K562 (cell line): Measurements from ENCODE around the gene EPOP. TPM values are rescaled to one million over a fixed set of nuclear protein-coding genes. Genes with fewer than 3 reads are reported as not detected.
A peak's percentile ranks its signal among the peaks of the same experiment; 100 is the strongest.

ENCODE experiments used
- ETV5 ChIP-seq: sonication (generic); formaldehyde crosslinking; IDR thresholded peaks from 2 replicates; pipeline ENCODE4 v1.4.0; 2020; ENCODE audit warnings: low read depth, mild to moderate bottlenecking, missing genetic modification reagents
- GABPB2 ChIP-seq: fragments of 250-450 bp; sonication (Bioruptor Pico); conservative IDR thresholded peaks from 2 replicates; pipeline ENCODE4 v1.5.1; 2021; ENCODE audit warnings: mild to moderate bottlenecking
- YY1 ChIP-seq, 3 experiments: IDR thresholded peaks; 2 replicates each; pipeline ENCODE4 v1.6.1; 2011; ENCODE audit warnings: low read length in 2 of 3, mild to moderate bottlenecking in 2 of 3, moderate library complexity in 2 of 3, borderline replicate concordance in 1 of 3, control low read depth in 1 of 3, low read depth in 1 of 3; ENCODE audit not compliant: insufficient read depth in 3 of 3, insufficient replicate concordance in 2 of 3, control insufficient read depth in 1 of 3, insufficient read length in 1 of 3; ENCODE audit errors: extremely low read depth in 1 of 3
- ZNF263 ChIP-seq: sonication (generic); formaldehyde crosslinking; IDR thresholded peaks from 2 replicates; pipeline ENCODE4 v1.8.0; 2022; ENCODE audit warnings: mild to moderate bottlenecking, missing genetic modification reagents, borderline replicate concordance
- ZNF316 ChIP-seq: fragments of 450-650 bp; IDR thresholded peaks from 2 replicates; pipeline ENCODE4 v1.6.1; 2016
- polyA plus RNA-seq, 8 experiments: library from polyadenylated mRNA; depleted of rRNA in 4 of 8; stranded (reverse) in 5 of 8; unstranded in 3 of 8; fragments of >200 nt; fragmentation: Nextera tagmentation in 2 of 8; fragmentation: Illumina TruSeq in 1 of 8; extraction: Ambion mirVana in 2 of 8; extraction: Trizol in 1 of 8; gene quantifications; 2 replicates each; pipeline versions ENCODE4 v1.2.1 to v1.2.3, GENCODE V29; 2011 to 2014; ENCODE audit warnings: inconsistent platforms in 1 of 8, missing spikeins in 1 of 8
- total RNA-seq, 7 experiments: library from RNA; depleted of rRNA in 6 of 7; stranded (reverse); fragments of >200 nt in 6 of 7; fragmentation: Illumina TruSeq in 2 of 7; extraction: Trizol in 2 of 7; gene quantifications; 2 replicates each; pipeline versions ENCODE4 v1.2.1 to v1.2.3, GENCODE V29; 2011 to 2021; ENCODE audit warnings: low replicate concordance in 1 of 7
- TF ChIP-seq, protein P1 (sequence below), 2 experiments: fragments of 450-650 bp; formaldehyde crosslinking in 1 of 2; IDR thresholded peaks; 2 replicates each; pipeline versions ENCODE4 v1.4.0 to v1.6.1; 2014 to 2020; ENCODE audit warnings: mild to moderate bottlenecking in 2 of 2, borderline replicate concordance in 1 of 2, low read depth in 1 of 2
- TF ChIP-seq, protein P2 (sequence below): fragments of 250-450 bp; sonication (Bioruptor Pico); IDR thresholded peaks from 2 replicates; pipeline ENCODE4 v1.8.0; 2021; ENCODE audit warnings: mild to moderate bottlenecking, moderate library complexity
- TF ChIP-seq, protein P3 (sequence below): sonication (generic); formaldehyde crosslinking; IDR thresholded peaks from 2 replicates; pipeline ENCODE4 v1.8.1; 2023; ENCODE audit warnings: mild to moderate bottlenecking, missing genetic modification reagents

Gene EPOP
- total and polyA plus RNA-seq, 9 of the 15 experiments (the other 6 are each of a cell fraction or from before 2014, with no cell fraction given), result 0.41 to 10.6 (median 4.6) TPM

DNA sequence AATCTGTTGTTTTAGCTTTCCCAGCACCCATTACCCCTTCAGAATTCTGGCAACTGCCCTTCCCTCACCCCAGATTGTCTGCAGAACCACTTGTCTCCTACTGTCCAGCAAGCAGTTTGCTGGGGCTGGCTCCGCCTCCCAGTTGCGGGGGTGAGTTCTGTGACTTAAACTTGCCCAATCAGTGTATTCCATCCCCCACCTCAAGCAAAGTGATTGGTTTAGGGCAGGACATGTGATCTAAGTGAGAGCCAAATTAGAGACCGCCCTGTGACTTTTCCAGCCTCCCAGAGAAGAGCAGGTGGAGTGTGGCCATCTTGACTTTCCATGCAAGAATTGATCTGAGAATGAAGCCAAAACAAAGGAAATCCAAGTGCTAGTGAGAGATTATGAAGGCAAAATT, 46.3 kb downstream of the EPOP start (continued):
- TF ChIP-seq, protein P1, sequence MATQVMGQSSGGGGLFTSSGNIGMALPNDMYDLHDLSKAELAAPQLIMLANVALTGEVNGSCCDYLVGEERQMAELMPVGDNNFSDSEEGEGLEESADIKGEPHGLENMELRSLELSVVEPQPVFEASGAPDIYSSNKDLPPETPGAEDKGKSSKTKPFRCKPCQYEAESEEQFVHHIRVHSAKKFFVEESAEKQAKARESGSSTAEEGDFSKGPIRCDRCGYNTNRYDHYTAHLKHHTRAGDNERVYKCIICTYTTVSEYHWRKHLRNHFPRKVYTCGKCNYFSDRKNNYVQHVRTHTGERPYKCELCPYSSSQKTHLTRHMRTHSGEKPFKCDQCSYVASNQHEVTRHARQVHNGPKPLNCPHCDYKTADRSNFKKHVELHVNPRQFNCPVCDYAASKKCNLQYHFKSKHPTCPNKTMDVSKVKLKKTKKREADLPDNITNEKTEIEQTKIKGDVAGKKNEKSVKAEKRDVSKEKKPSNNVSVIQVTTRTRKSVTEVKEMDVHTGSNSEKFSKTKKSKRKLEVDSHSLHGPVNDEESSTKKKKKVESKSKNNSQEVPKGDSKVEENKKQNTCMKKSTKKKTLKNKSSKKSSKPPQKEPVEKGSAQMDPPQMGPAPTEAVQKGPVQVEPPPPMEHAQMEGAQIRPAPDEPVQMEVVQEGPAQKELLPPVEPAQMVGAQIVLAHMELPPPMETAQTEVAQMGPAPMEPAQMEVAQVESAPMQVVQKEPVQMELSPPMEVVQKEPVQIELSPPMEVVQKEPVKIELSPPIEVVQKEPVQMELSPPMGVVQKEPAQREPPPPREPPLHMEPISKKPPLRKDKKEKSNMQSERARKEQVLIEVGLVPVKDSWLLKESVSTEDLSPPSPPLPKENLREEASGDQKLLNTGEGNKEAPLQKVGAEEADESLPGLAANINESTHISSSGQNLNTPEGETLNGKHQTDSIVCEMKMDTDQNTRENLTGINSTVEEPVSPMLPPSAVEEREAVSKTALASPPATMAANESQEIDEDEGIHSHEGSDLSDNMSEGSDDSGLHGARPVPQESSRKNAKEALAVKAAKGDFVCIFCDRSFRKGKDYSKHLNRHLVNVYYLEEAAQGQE (IDR thresholded peaks at IDR 0.05; ENCODE audit: borderline replicate concordance), result peak; percentile 32
- TF ChIP-seq, protein P1 (CRISPR knock-in tag; IDR thresholded peaks at IDR 0.05; ENCODE audit: low read depth), result no peak
- no peak for TF ChIP-seq ZNF316
- peak in 2 of 3 experiments; percentile 27 to 76 for TF ChIP-seq YY1 (IDR thresholded peaks at IDR 0.05; ENCODE audit: borderline replicate concordance in 1 of 3, control insufficient read depth in 1 of 3, extremely low read depth in 1 of 3, insufficient read depth in 3 of 3, insufficient read length in 1 of 3, insufficient replicate concordance in 2 of 3, low read depth in 1 of 3, low read length in 2 of 3)
- TF ChIP-seq ETV5 (CRISPR knock-in tag), result no peak
- no peak for TF ChIP-seq GABPB2 (CRISPR knock-in tag)
- TF ChIP-seq, protein P2, sequence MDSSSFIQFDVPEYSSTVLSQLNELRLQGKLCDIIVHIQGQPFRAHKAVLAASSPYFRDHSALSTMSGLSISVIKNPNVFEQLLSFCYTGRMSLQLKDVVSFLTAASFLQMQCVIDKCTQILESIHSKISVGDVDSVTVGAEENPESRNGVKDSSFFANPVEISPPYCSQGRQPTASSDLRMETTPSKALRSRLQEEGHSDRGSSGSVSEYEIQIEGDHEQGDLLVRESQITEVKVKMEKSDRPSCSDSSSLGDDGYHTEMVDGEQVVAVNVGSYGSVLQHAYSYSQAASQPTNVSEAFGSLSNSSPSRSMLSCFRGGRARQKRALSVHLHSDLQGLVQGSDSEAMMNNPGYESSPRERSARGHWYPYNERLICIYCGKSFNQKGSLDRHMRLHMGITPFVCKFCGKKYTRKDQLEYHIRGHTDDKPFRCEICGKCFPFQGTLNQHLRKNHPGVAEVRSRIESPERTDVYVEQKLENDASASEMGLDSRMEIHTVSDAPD (CRISPR knock-in tag), result no peak
- no peak for TF ChIP-seq ZNF263 (CRISPR knock-in tag)
- TF ChIP-seq, protein P3, sequence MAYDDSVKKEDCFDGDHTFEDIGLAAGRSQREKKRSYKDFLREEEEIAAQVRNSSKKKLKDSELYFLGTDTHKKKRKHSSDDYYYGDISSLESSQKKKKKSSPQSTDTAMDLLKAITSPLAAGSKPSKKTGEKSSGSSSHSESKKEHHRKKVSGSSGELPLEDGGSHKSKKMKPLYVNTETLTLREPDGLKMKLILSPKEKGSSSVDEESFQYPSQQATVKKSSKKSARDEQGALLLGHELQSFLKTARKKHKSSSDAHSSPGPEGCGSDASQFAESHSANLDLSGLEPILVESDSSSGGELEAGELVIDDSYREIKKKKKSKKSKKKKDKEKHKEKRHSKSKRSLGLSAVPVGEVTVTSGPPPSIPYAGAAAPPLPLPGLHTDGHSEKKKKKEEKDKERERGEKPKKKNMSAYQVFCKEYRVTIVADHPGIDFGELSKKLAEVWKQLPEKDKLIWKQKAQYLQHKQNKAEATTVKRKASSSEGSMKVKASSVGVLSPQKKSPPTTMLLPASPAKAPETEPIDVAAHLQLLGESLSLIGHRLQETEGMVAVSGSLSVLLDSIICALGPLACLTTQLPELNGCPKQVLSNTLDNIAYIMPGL (CRISPR knock-in tag), result no peak
